ENCODE results near the gene RNFT1.
"Not testable (repeated sequence)": the region's sequence is repeated elsewhere in the genome, so short reads cannot be mapped to it uniquely, and the experiment has no call there.

The RNFT1 gene

GRCh38 chr17:59930121-59930520 is 34.4 kb downstream of the RNFT1 start:
- DNase-seq (ENCODE audit: low read depth) = not testable (repeated sequence)

DNA sequence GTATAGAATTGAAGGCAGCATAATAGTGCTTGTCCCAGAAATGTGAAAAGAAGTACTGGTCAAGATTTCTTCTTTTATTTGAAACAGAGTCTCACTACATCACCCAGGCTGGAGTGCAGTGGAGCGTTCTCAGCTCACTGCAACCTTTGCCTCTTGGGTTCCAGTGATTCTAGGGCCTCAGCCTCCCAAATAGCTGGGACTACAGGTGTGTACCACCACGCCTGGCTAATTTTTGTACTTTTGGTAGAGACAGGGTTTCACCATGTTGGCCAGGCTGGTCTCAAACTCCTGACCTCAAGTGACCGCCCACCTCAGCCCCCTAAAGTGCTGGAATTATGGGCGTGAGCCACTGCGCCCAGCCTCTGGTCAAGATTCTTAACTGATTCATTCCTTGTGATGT is 43.9 kb downstream of the RNFT1 start:
- DNase-seq (ENCODE audit: low read depth) = not testable (repeated sequence)

- no peak for DNase-seq (ENCODE audit: low read depth)
Measured at GRCh38 chr17:59916446-59916845, 48.1 kb downstream of the RNFT1 start.

DNA sequence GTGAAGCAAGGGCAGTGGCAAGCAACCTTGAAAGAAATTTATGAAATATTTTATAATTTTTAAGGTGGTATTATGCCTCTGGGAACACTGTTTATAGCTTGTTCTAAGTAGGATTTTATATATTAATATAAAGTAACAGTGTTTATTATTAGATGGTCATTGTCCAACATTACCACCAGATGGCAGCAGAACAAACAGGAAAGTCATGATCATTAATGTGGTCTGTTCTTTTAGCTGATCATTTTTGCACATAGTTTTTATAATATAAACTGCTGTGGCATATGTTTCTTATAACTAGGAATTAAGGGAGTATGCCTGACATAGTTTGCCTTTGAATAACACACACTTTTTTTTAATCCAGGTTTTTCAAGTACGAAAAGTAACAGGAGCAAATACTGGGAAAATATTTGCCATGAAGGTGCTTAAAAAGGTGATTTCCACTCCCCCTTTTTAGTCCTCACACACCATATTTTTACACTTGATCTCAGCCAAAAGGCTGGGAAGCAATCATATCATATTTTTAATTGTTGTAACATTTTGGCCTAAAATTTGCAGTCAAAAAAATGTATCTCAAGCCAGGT is 50.2 kb downstream of the RNFT1 start:
- no peak for DNase-seq (ENCODE audit: low read depth)

GRCh38 chr17:59907467-59907866 is 57.1 kb downstream of the RNFT1 start:
- DNase-seq (ENCODE audit: low read depth) = no peak

DNA sequence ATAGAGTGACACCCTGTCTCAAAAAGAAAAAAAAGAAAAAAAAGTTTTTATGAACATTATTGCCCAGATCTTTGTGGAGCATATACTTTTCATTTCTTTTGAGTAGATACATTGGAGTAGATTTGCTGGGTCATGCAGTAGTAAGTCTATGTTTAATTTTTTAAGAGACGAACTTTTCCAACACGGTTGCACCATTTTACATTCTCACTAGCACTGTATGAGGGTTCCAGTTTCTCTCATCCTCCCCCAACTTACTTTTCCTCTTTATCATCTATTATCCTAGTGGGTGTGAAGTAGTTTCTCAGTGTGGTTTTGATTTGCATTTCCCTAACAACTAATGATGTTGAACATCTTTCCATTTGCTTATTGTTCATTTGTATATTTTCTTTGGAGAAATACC is 61.1 kb downstream of the RNFT1 start:
- DNase-seq (ENCODE audit: low read depth) = no peak
